Renal cortex interstitium (tissue), 11 donors: ENCODE measurements around the gene GATA3. TPM values are rescaled to one million over a fixed set of nuclear protein-coding genes. Genes with fewer than 3 reads are reported as not detected.

ENCODE experiments used
- DNase-seq, 11 donors: peaks; one replicate each; pipeline ENCODE4 v3.0.0-alpha.2; 2013; ENCODE audit warnings: low read depth in 9 of 11, low spot score in 4 of 11; ENCODE audit errors: extremely low read depth in 1 of 11
- polyA plus RNA-seq, 3 donors: library from polyadenylated mRNA; unstranded; fragments of 120-200 nt; gene quantifications; one replicate each; pipeline ENCODE4 v1.2.1, GENCODE V29; 2013; ENCODE audit not compliant: insufficient read length in 3 of 3

The GATA3 gene
- polyA plus RNA-seq, 3 donors, result 78.2 to 129 (median 89.6) TPM

DNA sequence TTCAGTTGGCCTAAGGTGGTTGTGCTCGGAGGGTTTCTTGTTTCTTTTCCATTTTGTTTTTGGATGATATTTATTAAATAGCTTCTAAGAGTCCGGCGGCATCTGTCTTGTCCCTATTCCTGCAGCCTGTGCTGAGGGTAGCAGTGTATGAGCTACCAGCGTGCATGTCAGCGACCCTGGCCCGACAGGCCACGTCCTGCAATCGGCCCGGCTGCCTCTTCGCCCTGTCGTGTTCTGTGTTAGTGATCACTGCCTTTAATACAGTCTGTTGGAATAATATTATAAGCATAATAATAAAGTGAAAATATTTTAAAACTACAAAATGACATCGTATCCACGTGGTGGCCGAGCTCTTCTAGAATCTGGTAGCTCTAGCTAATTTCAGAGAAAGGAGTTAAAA lies 20.4 kb downstream of the GATA3 start:
- DNase-seq, result no peak

DNA sequence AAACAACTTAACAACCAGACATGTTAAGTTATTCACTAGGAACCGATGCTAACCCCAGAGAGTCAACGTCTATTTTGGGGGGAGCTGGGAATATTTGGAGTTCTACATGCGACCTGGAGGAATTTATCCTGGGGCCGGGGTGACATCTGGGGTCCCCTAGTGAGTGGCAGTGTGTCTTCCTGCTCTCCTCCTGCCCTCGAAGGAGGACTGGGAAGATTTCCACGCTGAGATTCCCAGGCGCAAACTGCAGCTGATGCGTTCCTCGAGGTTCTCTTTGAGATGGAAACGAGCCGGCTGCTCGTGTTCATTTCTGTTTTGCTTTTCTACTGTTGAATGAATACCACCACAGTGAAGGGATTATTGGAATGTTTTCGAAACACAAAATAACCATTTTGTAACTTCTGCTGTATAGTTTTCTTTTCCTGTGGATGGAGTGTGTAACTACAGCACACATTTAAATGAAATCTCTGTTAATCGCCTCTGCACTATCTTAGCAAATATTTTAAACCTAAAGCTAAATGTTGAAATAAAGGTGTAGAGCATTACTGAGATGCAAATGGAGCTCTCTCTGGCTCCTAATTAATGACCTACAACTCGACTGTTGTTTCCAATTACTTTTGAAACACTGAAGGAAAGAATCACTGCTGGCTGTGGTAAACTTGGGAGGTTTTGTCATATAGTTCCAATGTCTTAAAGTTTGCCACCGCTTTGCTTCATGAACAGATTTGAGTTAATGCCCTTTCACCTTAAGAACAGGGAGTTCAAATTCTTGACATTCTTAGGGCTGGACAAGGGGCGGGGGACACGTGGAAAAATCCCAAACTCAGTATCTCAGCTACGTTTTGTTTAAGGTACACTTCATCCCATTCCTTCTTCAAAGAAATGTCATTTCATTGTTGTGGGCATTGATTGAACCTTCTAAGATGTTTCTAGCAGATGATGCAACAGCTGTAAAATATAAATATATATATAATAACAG lies 21.1 kb downstream of the GATA3 start:
- no peak for DNase-seq

DNA sequence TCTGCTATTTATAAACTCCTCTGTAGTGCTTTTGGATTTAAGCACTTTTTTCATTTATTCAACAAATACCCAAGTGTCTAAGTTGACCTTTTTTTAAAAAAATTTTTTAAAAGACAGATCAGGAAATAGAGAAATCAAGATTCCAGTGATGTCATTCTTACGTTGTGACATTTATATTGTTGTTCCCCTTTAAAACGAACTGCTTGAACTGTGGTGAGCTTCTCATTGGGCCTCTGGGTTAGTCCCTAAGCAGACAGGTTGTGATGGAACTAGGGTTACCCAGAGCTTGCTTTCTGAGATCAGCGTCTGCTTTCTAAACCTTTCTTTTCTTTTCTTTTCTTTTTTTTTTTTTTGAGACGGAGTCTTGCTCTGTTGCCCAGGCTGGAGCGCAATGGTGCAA lies 22.4 kb downstream of the GATA3 start:
- no peak for DNase-seq

DNA sequence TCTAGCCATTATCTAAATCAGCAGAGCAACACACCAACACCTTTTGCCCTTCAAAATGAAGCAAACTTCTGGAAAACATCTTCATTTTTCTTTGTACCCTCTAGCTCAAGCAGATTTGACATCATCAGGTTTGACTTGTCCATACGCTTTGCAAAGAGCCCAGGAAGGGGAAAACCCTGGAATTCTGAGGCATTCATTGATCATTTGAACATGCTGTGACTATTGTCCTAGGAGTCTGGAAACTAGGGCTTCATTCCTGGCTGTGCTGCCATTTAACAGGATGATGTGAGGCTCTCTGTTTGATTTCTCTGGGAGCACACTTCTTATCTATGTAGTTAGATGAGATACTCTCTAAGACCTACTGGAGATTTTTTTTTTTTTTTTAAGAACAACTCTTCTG lies 23.5 kb downstream of the GATA3 start:
- DNase-seq, result no peak

DNA sequence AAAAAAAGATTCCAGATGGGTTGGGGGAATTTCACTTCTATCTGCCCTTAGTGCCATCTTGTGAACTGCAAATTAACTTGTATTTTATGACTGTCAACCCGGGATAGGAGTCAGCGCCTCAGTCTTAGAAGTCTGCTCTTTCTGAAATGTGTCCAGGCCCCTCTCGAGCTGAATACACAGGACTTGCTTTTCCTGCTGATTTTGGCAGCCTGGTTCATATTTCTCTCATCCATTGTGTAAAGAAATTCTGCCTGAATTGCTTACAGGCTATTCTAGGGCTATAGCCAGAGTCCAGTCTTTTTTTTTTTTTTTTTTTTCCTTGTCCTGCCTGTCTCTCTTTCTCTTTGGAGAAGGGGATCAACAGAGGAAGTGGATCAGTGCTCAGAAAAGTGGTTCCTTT lies 24.6 kb downstream of the GATA3 start:
- no peak for DNase-seq

DNA sequence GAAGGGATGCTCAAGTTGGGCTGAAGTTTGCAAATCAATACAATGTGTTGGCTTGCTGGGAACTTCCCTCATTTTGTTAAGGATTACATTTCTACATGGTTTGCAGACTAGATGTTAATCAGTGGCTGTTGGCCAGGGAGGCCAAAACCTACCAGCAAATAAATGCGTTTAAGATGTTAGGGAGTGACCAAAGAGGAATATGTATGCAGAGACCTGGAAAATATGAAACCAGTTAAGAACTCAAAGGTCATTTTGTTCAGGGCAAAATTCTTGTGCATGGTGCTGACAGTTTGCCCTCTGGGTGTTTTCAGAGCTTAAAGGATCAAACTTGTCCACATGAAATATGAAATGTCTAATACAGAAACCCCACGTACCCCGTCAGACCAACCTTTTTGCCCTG lies 30.3 kb downstream of the GATA3 start:
- no peak for DNase-seq

DNA sequence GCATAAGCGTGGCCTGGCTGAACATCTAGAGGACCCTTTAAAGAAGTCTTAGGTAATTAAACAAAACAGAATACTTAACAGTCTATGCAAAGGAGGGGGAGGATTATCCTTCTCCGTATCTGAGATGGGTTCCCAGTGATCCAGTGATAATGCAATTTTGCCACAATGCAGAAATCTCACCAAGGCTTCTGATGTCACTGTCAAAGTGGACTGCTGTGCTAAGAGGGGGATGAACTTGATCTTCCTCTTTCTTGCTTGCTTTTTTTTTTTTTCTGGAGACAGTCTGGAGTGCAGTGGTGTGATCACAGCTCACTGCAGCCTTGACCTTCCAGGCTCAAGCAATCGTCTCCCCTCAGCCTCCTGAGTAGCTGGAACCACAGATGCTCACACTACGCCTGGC lies 30.8 kb downstream of the GATA3 start:
- no peak for DNase-seq

DNA sequence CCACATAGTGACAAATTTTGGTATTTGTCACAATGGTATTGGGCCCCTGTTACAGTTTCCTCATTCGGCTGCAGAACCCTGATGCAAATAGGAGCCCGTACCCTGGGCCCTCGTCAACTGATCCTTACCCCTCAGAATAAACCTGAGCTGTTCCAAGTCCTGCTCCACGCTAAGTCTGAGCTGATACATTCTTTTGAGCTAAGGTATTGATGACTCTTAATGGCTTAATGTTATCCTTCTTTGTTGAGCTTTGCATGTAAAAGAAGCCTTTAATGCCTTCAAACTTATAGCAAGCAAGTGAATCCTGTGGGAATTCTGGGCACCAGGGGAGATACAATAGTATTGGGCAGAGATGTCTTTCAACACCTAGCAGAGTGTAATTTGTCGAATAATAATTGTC lies 31.8 kb downstream of the GATA3 start:
- DNase-seq, result no peak

DNA sequence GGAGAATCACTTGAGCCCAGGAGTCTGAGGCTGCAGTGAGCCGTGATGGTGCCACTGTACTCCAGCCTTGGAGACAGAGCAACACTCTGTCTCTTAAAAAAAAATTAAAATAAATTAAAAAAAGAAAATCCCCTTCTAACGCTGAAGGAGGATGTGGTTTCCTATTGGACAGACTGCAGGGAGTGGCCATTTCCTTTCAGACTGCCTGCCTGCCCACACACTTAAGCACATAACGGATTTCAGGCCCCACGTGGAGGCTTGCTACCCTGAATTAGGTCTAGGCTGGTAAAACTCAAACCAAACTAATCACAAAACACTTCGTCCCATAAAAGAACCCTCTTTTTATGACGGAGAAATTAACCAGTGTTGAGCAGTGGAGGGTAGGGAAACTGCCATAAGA lies 34.0 kb downstream of the GATA3 start:
- DNase-seq, result no peak

DNA sequence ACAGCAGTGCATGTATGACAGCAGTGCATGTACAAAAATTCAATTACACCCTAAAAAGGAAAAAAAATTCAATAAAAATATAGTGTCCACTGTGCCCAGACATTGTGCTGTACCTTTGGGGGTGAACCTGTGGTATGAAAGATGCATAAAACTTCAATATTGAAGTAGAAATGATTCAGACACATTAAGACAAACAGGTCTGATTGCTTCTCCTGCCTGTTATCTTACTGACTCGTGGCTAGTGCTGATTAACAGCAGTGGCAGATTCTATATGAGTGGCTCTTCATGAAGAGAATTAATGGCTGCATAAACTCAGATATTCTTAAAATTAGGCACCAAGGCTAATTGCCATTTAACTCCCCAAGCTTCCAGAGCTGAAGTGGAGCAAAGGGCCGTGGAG lies 37.9 kb downstream of the GATA3 start:
- DNase-seq, result no peak

DNA sequence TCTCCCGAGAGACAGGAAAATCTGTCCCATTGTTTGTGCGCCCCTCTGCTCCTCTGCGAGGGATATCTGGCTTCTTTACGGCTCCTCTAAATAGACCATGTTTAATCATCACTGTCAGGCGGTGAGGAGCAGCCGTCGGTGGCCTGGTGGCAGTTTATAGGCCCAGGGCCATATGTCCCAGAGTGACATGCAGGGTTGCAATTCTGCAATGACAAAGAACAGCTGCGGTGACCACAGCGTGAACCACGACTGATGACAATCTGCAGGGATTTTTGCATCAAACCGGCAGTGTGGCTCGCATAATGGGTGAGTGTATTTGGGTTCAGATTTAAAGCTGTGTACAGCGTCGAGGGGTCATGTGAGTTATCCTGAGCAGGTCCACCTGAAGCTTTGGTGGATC lies 41.5 kb downstream of the GATA3 start:
- no peak for DNase-seq

DNA sequence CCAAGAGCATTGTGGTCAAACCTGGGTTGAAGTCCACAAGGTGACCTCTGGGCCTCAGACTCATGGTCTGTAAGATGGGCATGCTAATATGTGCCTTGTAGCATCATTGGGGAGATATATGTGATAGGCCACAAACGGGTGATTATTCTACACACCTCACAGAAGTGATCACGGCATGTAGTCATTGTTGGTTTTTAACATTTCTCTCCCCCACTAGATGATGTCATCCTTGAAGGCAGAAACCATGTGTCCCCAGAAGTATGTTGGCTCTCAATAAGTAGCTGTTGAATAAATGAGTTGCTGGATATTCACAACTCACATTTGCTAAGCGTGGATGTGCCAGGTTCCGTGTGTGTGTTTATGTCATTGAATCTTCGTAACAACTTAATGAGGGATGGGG lies 42.4 kb downstream of the GATA3 start:
- no peak for DNase-seq

DNA sequence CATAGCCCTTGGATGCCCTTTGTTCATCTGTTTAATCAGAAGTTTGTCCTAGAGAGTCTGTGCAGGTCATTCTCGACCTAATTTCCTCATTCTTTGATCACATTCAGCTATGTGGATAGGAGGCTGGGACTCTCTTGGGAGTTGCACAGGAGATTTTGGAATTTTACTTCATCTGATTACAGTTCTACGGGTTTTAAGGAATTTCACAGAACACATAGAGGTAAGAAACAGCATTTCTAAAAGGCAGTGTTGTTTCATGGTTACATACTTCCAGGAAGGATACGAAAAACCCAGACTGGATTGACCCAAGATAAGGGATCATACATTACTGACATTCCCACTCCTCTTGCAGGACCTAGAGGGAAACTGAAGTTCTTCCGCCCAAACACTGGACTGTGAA lies 45.9 kb downstream of the GATA3 start:
- DNase-seq, result no peak

DNA sequence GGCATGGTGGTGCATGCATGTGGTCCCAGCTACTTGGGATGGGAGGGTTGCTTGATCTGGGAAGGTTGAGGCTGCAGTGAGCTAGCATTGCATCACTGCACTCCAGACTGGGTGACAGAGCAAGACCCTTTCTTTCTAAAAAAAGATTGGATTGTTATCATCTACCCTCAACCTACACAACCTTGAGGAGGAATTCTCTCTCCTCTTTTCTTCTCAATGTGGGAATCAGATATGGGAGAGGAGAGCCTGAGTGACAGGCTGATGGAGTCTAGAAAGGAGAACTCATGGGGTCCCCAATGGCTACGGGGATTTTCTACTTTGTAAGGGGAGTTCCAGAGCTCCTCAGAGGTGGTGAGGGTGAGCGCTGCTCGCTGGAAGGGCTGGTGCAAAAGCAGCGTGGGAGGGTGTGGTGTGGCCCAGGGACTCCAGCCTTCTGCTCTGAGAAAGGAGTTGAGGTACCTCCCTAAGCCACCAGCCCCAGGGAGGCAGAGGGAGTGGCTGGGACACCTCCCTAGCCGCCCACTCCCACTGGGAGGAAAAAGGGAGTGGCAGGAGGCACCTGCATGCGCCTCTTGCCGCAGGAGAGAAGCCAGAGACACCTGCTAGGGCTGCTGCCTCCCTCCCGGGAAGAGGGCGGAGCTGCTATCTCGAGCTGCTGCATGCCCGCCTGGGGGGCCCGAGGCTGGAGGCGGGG lies 48.4 kb downstream of the GATA3 start:
- DNase-seq, result no peak

DNA sequence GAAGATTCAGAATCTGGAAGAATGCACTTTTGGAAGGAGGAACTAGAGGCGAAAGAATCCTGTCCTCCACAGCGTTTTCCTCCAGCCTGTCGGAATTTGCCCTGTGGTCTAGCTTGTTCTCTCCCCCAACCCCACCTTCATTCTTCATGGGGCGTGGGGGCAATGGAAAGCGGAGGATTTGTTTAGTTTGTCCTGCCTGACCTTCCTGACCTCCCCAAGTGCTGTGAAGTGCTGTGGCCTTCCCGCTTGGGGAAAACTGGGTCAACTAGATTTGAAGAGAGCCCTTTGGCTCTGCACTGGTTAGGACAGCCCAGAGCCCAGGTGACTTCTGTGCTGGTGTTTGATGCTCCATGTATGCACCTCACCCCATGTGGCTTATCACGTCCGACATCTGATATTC lies 49.1 kb downstream of the GATA3 start:
- DNase-seq, result no peak

DNA sequence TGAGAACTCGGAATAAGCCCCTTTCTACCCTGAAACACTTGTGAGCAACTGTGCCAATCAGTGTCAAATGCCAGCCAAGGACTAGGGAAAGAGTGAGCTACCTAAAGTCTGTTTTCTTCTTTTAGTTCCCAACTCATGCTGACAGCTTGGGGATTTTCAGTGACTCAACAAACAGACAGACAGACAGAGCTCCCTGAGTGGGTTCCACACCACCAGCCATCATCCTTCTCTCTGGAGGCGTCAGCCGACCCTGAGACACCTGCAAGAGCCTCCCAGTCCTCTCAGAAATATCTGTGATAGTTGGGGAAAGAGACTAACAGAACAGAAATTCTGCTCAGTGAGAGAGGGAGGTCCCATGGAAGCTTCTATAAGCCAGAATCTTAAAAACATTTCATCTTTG lies 49.5 kb downstream of the GATA3 start:
- DNase-seq, result no peak

DNA sequence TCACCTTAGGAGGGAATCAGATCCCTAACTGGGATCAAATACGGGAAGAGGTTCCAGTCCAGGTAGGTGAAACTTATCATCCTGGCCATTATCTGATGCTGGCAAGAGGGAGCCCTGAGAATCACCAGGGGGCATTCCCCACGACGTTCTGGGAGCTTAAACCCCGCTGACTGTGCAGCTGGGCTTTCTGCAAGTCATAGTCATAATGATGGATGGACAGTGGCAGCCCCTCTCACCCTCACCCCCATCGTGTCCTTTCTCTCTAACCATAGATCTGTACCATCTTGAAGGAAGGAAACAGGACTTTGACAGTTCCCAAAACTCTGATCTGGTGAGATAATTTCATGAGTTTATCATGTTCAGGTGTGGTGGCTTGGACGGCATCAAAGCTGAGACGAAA lies 50.2 kb downstream of the GATA3 start:
- no peak for DNase-seq

DNA sequence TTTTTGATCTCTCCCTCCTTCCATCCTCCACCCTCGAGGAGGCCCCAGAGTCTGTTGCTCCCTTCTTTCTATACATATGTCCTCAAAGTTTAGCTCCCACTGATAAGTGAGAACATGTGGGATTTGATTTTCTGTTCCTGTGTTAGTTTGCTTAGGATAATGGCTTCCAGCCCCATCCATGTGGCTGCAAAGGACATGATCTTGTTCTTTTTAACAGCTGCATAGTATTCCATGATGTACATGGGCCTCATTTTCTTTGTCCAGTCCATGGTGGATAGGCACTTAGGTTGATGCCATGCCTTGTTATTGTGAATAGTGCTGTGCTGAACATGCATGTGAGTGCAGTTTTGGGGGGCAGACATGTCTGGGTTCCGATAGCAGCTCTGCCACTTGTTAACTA lies 51.4 kb downstream of the GATA3 start:
- no peak for DNase-seq

DNA sequence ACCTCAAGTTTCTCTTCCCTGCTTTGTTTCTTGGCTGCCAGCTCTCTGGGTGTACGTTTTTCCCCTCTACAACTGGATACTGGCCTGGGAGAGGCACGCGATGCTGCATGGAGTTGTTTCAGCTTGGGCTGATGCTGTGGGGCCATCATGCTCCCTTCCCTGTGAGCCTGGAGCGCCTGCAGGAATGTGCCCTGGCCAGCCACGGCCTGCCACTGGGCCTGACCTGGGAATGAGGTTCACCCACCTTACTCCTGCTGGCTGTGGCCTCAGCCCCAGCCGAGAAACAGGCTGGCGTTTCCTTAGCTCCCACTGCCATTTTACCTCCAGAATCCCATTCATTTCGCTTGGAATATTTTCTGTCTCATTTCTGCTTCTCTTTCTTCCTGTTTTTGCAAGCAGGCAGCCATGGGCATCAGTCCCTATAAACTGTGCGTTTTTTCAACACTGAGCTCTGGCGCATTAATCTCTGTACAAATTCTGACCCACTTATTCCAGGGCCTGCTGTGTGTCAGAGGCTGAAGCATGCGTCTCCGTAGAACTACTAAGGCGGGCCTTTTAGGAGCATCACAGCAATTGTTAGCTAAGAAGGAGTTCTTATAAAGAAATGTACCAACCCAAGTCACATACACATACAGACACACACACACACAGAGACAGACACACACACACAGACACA lies 57.9 kb downstream of the GATA3 start:
- DNase-seq, result no peak

DNA sequence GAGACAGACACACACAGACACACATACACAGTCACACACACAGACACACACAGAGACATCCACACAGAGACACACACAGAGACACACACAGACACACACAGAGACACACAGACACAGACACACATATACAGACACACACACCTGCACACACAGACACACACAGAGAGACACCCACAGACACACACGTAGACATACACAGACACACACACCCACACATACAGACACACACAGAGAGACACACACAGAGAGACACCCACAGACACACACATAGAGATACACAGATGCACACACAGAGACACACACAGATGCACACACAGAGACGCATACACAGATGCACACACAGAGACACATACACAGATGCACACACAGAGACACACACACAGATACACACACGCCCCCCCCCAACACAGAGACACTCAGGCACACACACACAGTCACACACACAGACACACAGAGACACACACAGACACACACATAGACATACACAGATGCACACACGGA lies 58.5 kb downstream of the GATA3 start:
- no peak for DNase-seq
